ENCODE results near the gene CERS6.
"Not testable (repeated sequence)": the region's sequence is repeated elsewhere in the genome, so short reads cannot be mapped to it uniquely, and the experiment has no call there.

Gene CERS6

GRCh38 chr2:168772704-168773103 is 316.6 kb downstream of the CERS6 start:
- no peaks in the 10 kb centered on the region for H3K27me3 Mint-ChIP-seq (ENCODE audit: low read depth)
- peaks cover 11% of the 10 kb centered on the region for H3K36me3 Mint-ChIP-seq (ENCODE audit: low read depth)
- H3K27ac Mint-ChIP-seq = no peak overlapping the region
- no peaks in the 10 kb centered on the region for H3K9me3 Mint-ChIP-seq
- no peak for DNase-seq (ENCODE audit: low spot score)
- no peaks in the 10 kb centered on the region for H3K4me1 Mint-ChIP-seq (ENCODE audit: low read depth)
- H3K4me3 Mint-ChIP-seq = no peak overlapping the region

GRCh38 chr2:168773128-168773527 is 317.1 kb downstream of the CERS6 start:
- H3K36me3 Mint-ChIP-seq (ENCODE audit: low read depth) = peaks cover 8% of the 10 kb centered on the region
- H3K27ac Mint-ChIP-seq = no peak overlapping the region
- no peaks in the 10 kb centered on the region for H3K4me1 Mint-ChIP-seq (ENCODE audit: low read depth)
- no peaks in the 10 kb centered on the region for H3K9me3 Mint-ChIP-seq
- no peak overlapping the region for H3K4me3 Mint-ChIP-seq
- no peak for DNase-seq (ENCODE audit: low spot score)
- H3K27me3 Mint-ChIP-seq (ENCODE audit: low read depth) = no peaks in the 10 kb centered on the region

DNA sequence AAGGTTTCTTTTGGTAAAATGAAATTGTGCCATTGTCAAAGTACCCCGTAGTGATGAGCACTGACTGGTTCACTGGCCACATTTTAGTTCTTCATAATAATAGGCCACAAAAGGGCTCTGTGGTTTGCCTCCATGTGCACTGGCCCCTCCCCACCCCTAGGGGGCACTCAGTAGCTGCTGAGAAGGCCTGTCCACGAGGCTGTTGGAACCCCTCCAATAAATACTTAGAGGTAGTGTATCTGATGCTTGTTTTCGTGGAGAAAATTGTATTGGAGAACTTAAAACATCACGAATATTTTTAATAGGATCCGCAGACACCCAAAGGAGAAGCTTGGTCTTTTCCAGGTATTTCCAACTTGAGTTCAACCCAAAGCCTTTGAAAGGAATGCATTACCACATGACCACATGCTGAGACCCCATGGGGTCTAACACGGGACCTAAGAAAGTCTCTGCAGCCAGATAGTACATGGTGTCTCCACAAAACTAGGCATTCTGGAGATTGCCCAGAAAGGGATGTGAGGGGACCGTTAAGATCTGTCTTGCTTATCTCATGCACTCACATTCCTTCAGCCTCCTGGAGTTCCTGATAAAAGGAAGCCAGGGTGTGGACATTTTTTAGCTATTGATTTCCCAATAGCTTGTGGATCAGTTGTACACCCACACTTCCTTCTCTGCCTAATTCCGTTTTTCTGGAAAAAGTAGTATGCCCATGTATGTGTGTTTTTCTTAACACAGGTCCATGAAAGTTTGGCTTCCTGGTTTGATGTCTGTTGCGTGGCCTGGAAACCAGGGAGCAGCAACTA is 317.8 kb downstream of the CERS6 start:
- H3K27me3 Mint-ChIP-seq (ENCODE audit: low read depth) = no peaks in the 10 kb centered on the region
- H3K27ac Mint-ChIP-seq = no peak overlapping the region
- no peaks in the 10 kb centered on the region for H3K4me1 Mint-ChIP-seq (ENCODE audit: low read depth)
- no peak overlapping the region for H3K4me3 Mint-ChIP-seq
- peak; percentile 13 for DNase-seq (ENCODE audit: low spot score)
- no peaks in the 10 kb centered on the region for H3K9me3 Mint-ChIP-seq
- H3K36me3 Mint-ChIP-seq (ENCODE audit: low read depth) = peaks cover 8% of the 10 kb centered on the region

DNA sequence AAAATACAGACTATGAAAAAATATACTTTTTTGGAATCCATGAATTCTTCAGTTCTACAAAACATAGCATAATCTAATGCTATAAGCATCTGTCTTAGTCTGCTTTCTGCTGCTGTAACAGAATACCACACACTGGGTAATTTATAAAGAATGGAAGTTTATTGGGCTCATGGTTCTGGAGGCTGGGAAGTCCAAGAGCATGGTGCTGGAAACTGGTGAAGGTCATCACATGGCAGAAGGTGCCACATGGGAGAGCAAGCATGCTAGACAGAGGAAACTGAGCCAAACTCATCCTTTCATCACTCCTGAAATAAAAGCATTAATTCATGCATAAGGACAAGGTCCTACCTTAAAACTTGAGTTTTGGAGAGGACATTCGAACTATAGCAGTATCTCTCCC is 319.8 kb downstream of the CERS6 start:
- no peaks in the 10 kb centered on the region for H3K27me3 Mint-ChIP-seq (ENCODE audit: low read depth)
- no peak for DNase-seq (ENCODE audit: low spot score)
- H3K4me1 Mint-ChIP-seq (ENCODE audit: low read depth) = no peaks in the 10 kb centered on the region
- H3K9me3 Mint-ChIP-seq = no peaks in the 10 kb centered on the region
- H3K4me3 Mint-ChIP-seq = no peak overlapping the region
- H3K36me3 Mint-ChIP-seq (ENCODE audit: low read depth) = peaks cover 2% of the 10 kb centered on the region
- H3K27ac Mint-ChIP-seq = no peak overlapping the region

GRCh38 chr2:168780669-168781071 is 324.6 kb downstream of the CERS6 start:
- no peak for DNase-seq (ENCODE audit: low spot score)
- Mint-ChIP-seq H3K27ac (no peak overlapping the region), H3K27me3 (ENCODE audit: low read depth) (peaks cover 4% of the 10 kb centered on the region), H3K36me3 (ENCODE audit: low read depth) (no peaks in the 10 kb centered on the region), H3K4me1 (ENCODE audit: low read depth) (no peaks in the 10 kb centered on the region), H3K9me3 (no peaks in the 10 kb centered on the region), H3K4me3 (no peak overlapping the region)

- Mint-ChIP-seq H3K27ac (no peak overlapping the region), H3K36me3 (ENCODE audit: low read depth) (no peaks in the 10 kb centered on the region), H3K4me3 (no peak overlapping the region), H3K27me3 (ENCODE audit: low read depth) (peaks cover 4% of the 10 kb centered on the region), H3K9me3 (no peaks in the 10 kb centered on the region), H3K4me1 (ENCODE audit: low read depth) (no peaks in the 10 kb centered on the region)
- DNase-seq (ENCODE audit: low spot score) = no peak
Observed at GRCh38 chr2:168781191-168781817, 325.2 kb downstream of the CERS6 start.

- Mint-ChIP-seq H3K27ac (no peak overlapping the region), H3K27me3 (ENCODE audit: low read depth) (peaks cover 4% of the 10 kb centered on the region), H3K36me3 (ENCODE audit: low read depth) (no peaks in the 10 kb centered on the region), H3K9me3 (no peaks in the 10 kb centered on the region), H3K4me1 (ENCODE audit: low read depth) (no peaks in the 10 kb centered on the region), H3K4me3 (no peak overlapping the region)
- no peak for DNase-seq (ENCODE audit: low spot score)
Observed at GRCh38 chr2:168782271-168782670, 326.2 kb downstream of the CERS6 start.

DNA sequence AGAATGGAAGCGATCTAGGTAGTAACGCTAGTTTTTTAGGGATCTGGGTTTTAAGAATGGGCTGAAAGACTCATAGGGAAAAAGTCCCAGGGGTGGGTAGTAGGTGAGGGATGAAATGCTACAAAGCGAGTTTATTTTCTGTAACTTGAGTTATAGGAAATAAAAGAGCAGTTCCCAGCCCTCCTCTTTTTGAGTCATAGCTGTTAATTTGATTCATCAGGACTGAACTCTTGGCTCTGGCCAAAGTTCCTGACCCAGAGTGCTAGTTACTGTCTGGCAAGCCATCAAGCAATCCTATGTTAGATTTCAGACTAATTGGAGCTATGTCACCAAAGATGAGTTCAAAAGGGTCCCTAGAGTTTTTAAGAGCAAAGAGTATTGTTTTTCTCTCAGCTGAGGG is 328.9 kb downstream of the CERS6 start:
- no peaks in the 10 kb centered on the region for H3K4me1 Mint-ChIP-seq (ENCODE audit: low read depth)
- no peaks in the 10 kb centered on the region for H3K9me3 Mint-ChIP-seq
- no peak for DNase-seq (ENCODE audit: low spot score)

GRCh38 chr2:168787098-168787781 is 331.2 kb downstream of the CERS6 start:
- DNase-seq (ENCODE audit: low spot score) = no peak
- Mint-ChIP-seq H3K9me3 (peaks cover 3% of the 10 kb centered on the region), H3K27ac (no peak overlapping the region), H3K36me3 (ENCODE audit: low read depth) (no peaks in the 10 kb centered on the region), H3K4me1 (ENCODE audit: low read depth) (no peaks in the 10 kb centered on the region), H3K4me3 (no peak overlapping the region), H3K27me3 (ENCODE audit: low read depth) (peaks cover 8% of the 10 kb centered on the region)

More for the DNA sequence above, 328.9 kb downstream of the CERS6 start:
- Mint-ChIP-seq H3K4me3 (no peak overlapping the region), H3K27me3 (ENCODE audit: low read depth) (peaks cover 8% of the 10 kb centered on the region), H3K36me3 (ENCODE audit: low read depth) (no peaks in the 10 kb centered on the region), H3K27ac (no peak overlapping the region)

- H3K36me3 Mint-ChIP-seq (ENCODE audit: low read depth) = no peaks in the 10 kb centered on the region
- H3K9me3 Mint-ChIP-seq = peaks cover 3% of the 10 kb centered on the region
- DNase-seq (ENCODE audit: low spot score) = no peak
- H3K4me3 Mint-ChIP-seq = no peak overlapping the region
- no peaks in the 10 kb centered on the region for H3K4me1 Mint-ChIP-seq (ENCODE audit: low read depth)
- H3K27me3 Mint-ChIP-seq (ENCODE audit: low read depth) = peaks cover 8% of the 10 kb centered on the region
- H3K27ac Mint-ChIP-seq = no peak overlapping the region
Observed at GRCh38 chr2:168787782-168788376, 331.8 kb downstream of the CERS6 start.

DNA sequence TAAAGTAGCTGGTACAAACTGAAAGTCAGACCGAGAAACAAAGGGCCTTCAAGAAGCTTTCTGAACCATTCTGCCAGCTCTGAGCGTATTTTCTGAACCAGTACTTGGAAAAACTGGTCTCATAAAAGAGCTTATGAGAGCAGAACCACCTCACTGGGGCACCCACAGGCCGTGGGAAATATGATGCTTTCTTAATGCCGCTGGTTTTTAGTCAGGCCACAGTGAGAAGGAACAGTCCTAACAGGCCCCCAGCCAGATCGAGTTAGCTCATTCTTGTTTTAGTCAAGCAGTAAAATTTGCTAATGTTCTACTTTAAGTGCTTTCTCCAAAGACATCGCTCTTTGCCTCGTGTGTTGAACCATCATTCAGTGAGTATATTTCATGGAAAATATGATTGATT is 333.7 kb downstream of the CERS6 start:
- DNase-seq (ENCODE audit: low spot score) = no peak
- Mint-ChIP-seq H3K36me3 (ENCODE audit: low read depth) (no peaks in the 10 kb centered on the region), H3K27me3 (ENCODE audit: low read depth) (peaks cover 10% of the 10 kb centered on the region), H3K9me3 (peaks cover 3% of the 10 kb centered on the region), H3K4me1 (ENCODE audit: low read depth) (no peaks in the 10 kb centered on the region), H3K27ac (no peak overlapping the region), H3K4me3 (no peak overlapping the region)

DNA sequence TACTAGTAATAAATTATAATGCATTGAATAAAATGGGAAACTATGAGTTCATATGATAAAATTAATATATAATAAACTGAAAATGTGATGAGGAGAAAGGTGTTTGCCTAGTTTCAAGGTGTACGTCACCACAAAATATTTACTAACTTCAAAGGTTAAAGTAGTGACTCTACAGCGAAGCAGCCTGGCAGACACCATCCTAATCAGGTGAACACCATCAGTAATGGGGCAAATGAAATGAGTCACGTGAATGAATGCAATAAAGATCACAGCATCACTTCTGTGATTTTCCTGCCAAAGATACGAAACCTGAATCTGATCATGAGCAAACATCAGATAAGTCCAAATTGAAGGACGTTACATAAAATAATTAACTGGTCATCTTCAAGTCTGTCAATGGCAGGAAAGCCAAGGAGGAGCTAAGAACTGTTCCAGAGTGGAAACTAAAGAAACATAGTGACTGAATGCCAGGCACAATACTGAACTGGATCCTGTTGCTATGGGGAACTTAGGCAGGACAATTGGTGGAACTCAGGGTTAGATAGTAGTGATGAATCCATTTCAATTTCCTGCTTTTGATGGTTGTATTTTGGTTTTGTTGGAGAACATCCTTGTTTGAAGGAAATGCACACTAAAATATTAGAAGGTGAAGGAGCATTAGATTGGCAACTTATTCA is 334.3 kb downstream of the CERS6 start:
- H3K4me1 Mint-ChIP-seq (ENCODE audit: low read depth) = no peaks in the 10 kb centered on the region
- H3K36me3 Mint-ChIP-seq (ENCODE audit: low read depth) = no peaks in the 10 kb centered on the region
- H3K27me3 Mint-ChIP-seq (ENCODE audit: low read depth) = peaks cover 13% of the 10 kb centered on the region
- H3K27ac Mint-ChIP-seq = no peak overlapping the region
- H3K4me3 Mint-ChIP-seq = no peak overlapping the region
- DNase-seq (ENCODE audit: low spot score) = no peak
- peaks cover 3% of the 10 kb centered on the region for H3K9me3 Mint-ChIP-seq

GRCh38 chr2:168791140-168791539 is 335.1 kb downstream of the CERS6 start:
- H3K27ac Mint-ChIP-seq; H3K4me1 Mint-ChIP-seq (ENCODE audit: low read depth); H3K36me3 Mint-ChIP-seq (ENCODE audit: low read depth); H3K4me3 Mint-ChIP-seq; H3K9me3 Mint-ChIP-seq; DNase-seq (ENCODE audit: low spot score): not testable (repeated sequence)
- H3K27me3 Mint-ChIP-seq (ENCODE audit: low read depth) = peaks cover 13% of the 10 kb centered on the region
